Activated T-cell treated with anti-CD3 and anti-CD28 coated beads, Interleukin-2, amount 50 U/mL, for 24 hours (primary cell): ENCODE measurements around the gene ABAT.
A peak's percentile ranks its signal among the peaks of the same experiment; 100 is the strongest.

Experiments used
- DNase-seq: peaks from one replicate; pipeline ENCODE4 v3.0.0-alpha.2; 2020
- H3K27ac Mint-ChIP-seq: 2 replicates; pipeline ENCODE4 v1.8.0; 2020; ENCODE audit warnings: mild to moderate bottlenecking, mixed read lengths
- H3K27me3 Mint-ChIP-seq: 2 replicates; pipeline ENCODE4 v1.8.0; 2020; ENCODE audit warnings: mixed read lengths
- H3K36me3 Mint-ChIP-seq: 2 replicates; pipeline ENCODE4 v1.8.0; 2020; ENCODE audit warnings: low read depth, mixed read lengths
- H3K4me1 Mint-ChIP-seq: 2 replicates; pipeline ENCODE4 v1.8.0; 2020; ENCODE audit warnings: low read depth, mixed read lengths
- H3K4me3 Mint-ChIP-seq: 2 replicates; pipeline ENCODE4 v1.8.0; 2020; ENCODE audit warnings: mild to moderate bottlenecking, moderate library complexity, mixed read lengths
- H3K9me3 Mint-ChIP-seq: 2 replicates; pipeline ENCODE4 v1.8.0; 2020; ENCODE audit warnings: mixed read lengths

ABAT gene

DNA sequence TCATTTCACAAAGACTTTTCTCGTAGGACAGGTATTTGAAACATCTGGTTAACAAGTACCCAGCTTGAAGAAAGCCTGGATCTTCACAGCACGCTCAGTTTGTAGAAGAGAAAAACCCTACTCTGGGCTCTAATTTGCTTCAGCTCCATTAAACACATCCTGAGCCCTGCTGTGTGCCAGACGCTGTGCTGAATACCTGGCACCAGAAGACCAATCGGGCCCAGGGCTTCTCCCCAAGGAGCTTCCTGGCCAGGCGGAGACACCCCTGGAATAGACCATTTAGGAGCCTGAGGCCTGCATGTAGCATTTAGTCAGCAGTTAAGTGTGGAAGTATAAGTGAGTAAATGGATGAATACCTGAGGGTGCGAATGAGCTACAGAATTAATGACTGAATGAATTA, 8.9 kb upstream of the ABAT start:
- H3K27me3 Mint-ChIP-seq: no peaks in the 10 kb centered on the region
- DNase-seq: no peak
- no peaks in the 10 kb centered on the region for H3K4me1 Mint-ChIP-seq
- H3K36me3 Mint-ChIP-seq: peaks cover 20% of the 10 kb centered on the region
- no peak overlapping the region for H3K27ac Mint-ChIP-seq
- no peaks in the 10 kb centered on the region for H3K9me3 Mint-ChIP-seq
- no peak overlapping the region for H3K4me3 Mint-ChIP-seq

DNA sequence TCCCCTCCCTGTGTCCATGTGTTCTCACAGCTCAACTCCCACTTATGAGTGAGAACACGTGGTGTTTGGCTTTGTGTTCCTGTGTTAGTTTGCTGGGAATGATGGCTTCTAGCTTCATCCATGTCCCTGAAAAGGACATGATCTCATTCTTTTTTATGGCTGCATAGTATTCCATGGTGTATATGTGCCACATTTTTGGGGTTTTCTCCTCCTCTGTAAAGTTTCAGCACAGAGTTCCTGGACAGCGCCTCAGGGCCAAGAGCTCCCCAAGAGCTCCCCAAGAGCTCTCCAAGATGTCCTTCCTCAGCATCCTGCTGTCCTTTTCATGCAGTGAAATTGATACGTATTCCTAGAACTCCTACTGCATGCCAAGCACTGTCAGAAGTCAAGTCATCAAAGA, 6.9 kb upstream of the ABAT start:
- H3K36me3 Mint-ChIP-seq: peaks cover 20% of the 10 kb centered on the region
- no peak for DNase-seq
- no peak overlapping the region for H3K4me3 Mint-ChIP-seq
- H3K27ac Mint-ChIP-seq: no peak overlapping the region
- no peaks in the 10 kb centered on the region for H3K4me1 Mint-ChIP-seq
- H3K27me3 Mint-ChIP-seq: no peaks in the 10 kb centered on the region
- H3K9me3 Mint-ChIP-seq: no peaks in the 10 kb centered on the region

GRCh38 chr16:8668113-8668512, 6.3 kb upstream of the ABAT start:
- H3K9me3 Mint-ChIP-seq: no peaks in the 10 kb centered on the region
- H3K36me3 Mint-ChIP-seq: peaks cover 19% of the 10 kb centered on the region
- no peaks in the 10 kb centered on the region for H3K27me3 Mint-ChIP-seq
- no peak overlapping the region for H3K27ac Mint-ChIP-seq
- no peaks in the 10 kb centered on the region for H3K4me1 Mint-ChIP-seq
- DNase-seq: no peak
- H3K4me3 Mint-ChIP-seq: no peak overlapping the region

DNA sequence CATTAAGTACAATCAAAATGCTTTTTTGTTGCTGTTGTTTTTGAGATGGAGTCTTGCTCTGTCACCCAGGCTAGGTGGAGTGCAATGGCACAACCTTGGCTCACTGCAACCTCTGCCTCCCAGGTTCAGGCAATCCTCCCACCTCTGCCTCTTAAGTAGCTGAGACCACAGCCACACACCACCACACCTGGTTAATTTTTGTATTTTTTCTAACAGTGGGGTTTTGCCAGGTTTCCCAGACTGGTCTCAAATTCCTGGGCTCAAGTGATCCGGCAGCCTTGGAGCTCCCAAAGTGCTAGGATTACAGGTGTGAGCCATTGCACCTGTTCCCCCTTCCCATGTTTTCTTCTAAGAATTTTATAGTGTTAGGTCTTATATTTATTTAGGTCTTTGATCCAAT, 4.9 kb upstream of the ABAT start:
- Mint-ChIP-seq H3K27ac (no peak overlapping the region), H3K4me3 (no peak overlapping the region), H3K27me3 (no peaks in the 10 kb centered on the region), H3K9me3 (no peaks in the 10 kb centered on the region), H3K4me1 (peaks cover 5% of the 10 kb centered on the region), H3K36me3 (peaks cover 19% of the 10 kb centered on the region)
- no peak for DNase-seq

- peaks cover 9% of the 10 kb centered on the region for H3K4me1 Mint-ChIP-seq
- no peaks in the 10 kb centered on the region for H3K27me3 Mint-ChIP-seq
- no peak overlapping the region for H3K4me3 Mint-ChIP-seq
- H3K36me3 Mint-ChIP-seq: peaks cover 16% of the 10 kb centered on the region
- H3K9me3 Mint-ChIP-seq: no peaks in the 10 kb centered on the region
- no peak for DNase-seq
- H3K27ac Mint-ChIP-seq: no peak overlapping the region
These were observed 4.3 kb upstream of the ABAT start for GRCh38 chr16:8670014-8670560.

- no peaks in the 10 kb centered on the region for H3K9me3 Mint-ChIP-seq
- H3K4me1 Mint-ChIP-seq: peaks cover 26% of the 10 kb centered on the region
These were observed 605 bp upstream of the ABAT start for GRCh38 chr16:8673611-8674412.

DNA sequence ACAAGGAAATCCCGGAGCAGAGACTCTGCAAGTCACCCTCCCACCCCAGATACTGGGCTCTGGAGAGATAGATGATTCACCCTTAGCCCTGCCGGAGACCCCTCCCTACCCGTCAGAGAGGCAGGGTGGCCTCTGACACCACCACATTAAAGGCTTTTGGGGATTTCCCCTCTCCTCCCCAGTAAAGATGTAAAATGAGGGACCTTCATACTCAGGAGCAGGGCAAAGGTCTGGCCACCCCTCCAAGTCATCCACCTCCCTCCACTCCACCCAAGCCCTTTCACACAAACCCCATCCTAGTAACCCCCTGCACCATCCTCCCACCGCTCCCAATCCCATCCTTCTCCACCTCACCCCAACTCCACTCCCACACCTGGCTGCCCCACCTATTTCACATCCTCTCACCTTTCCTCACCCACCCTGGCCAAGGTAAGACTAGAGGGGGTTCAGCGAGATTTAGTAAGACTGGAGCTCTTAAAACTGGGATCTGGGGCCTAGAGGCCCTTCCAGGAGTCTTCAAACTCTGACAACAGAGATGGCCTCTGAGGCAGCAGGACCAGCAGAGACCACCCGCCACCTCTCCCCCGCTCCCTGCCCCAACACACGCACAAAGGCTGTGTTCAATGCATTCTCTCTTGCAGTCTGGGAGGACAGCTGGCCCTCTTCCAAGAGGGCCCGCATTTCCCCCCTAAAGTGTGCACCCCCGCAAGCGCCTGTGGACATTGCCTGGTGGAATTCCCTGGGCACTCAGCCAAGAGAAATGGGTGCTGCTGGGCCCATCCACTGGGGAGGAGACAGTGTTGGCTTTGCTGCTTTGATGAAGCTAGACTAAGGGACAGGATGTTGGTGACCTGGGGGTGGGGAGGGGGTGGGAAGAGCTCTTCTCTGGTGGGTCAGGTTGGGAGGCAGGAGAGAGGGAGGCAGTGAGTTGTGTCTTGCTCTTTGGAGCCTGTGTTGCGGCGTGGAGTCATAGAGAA, 1.1 kb downstream of the ABAT start:
- Mint-ChIP-seq H3K4me1 (peaks cover 27% of the 10 kb centered on the region), H3K4me3 (peak overlapping the region; percentile 87), H3K9me3 (peaks cover 8% of the 10 kb centered on the region), H3K36me3 (peaks cover 11% of the 10 kb centered on the region), H3K27me3 (no peaks in the 10 kb centered on the region), H3K27ac (peak overlapping the region; percentile 95)
- DNase-seq: peak; percentile 58

More at GRCh38 chr16:8673611-8674412, 605 bp upstream of the ABAT start:
- Mint-ChIP-seq H3K27me3 (no peaks in the 10 kb centered on the region), H3K4me3 (peak overlapping the region; percentile 87), H3K36me3 (peaks cover 4% of the 10 kb centered on the region), H3K27ac (peak overlapping the region; percentile 47)
- DNase-seq: no peak

DNA sequence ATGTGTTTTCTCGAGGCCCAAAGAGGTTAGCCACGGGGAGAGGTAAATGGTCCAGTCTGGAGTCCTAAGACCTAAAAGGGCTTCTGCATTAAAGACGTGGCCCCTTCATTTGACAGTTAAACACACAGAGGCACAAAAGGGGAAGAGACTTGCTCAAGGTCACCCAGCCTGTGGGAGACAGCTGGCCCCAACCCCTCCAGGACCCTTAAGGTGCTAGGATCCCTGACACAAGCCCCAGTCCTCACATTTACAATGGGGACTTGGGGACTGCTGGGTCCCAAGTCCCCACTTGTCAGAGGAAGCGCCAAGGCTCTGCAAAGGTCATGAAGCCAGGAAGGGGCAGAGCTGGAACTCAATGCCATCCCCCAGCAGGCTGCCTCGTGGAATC, 1.7 kb downstream of the ABAT start:
- H3K27ac Mint-ChIP-seq: no peak overlapping the region
- no peak overlapping the region for H3K4me3 Mint-ChIP-seq

GRCh38 chr16:8676737-8677375, 2.4 kb downstream of the ABAT start:
- H3K36me3 Mint-ChIP-seq: peaks cover 11% of the 10 kb centered on the region
- H3K4me1 Mint-ChIP-seq: peaks cover 27% of the 10 kb centered on the region
- peaks cover 8% of the 10 kb centered on the region for H3K9me3 Mint-ChIP-seq
- no peaks in the 10 kb centered on the region for H3K27me3 Mint-ChIP-seq
- no peak for DNase-seq
- H3K27ac Mint-ChIP-seq: no peak overlapping the region
- H3K4me3 Mint-ChIP-seq: no peak overlapping the region

More for the DNA sequence above, 1.7 kb downstream of the ABAT start:
- peaks cover 11% of the 10 kb centered on the region for H3K36me3 Mint-ChIP-seq
- H3K4me1 Mint-ChIP-seq: peaks cover 27% of the 10 kb centered on the region
- peaks cover 8% of the 10 kb centered on the region for H3K9me3 Mint-ChIP-seq
- DNase-seq: no peak
- H3K27me3 Mint-ChIP-seq: no peaks in the 10 kb centered on the region

DNA sequence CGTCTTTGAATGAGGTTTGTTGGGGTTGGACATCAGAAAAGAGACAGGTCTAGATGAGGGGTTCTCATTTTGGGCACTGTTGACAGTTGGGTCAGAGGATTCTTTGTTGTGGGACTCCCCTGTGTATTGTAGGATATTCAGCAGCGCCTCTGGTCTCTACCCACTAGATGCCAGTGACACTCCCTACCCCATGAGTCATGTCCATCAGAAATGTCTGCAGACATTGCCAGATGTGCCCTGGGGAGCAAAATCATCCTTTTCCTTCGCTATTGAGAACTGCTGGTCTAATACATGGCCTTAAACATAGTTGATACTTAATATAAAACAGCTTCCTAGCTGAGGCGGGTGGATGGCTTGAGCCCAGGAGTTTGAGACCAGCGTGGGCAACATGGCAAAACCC, 3.1 kb downstream of the ABAT start:
- Mint-ChIP-seq H3K4me1 (peaks cover 27% of the 10 kb centered on the region), H3K9me3 (peaks cover 8% of the 10 kb centered on the region), H3K36me3 (peaks cover 11% of the 10 kb centered on the region), H3K27ac (no peak overlapping the region), H3K27me3 (no peaks in the 10 kb centered on the region), H3K4me3 (no peak overlapping the region)
- DNase-seq: no peak

GRCh38 chr16:8678068-8678927, 3.9 kb downstream of the ABAT start:
- Mint-ChIP-seq H3K9me3 (peaks cover 8% of the 10 kb centered on the region), H3K27me3 (no peaks in the 10 kb centered on the region), H3K4me1 (peaks cover 27% of the 10 kb centered on the region), H3K36me3 (peaks cover 11% of the 10 kb centered on the region), H3K4me3 (no peak overlapping the region), H3K27ac (no peak overlapping the region)
- DNase-seq: no peak

DNA sequence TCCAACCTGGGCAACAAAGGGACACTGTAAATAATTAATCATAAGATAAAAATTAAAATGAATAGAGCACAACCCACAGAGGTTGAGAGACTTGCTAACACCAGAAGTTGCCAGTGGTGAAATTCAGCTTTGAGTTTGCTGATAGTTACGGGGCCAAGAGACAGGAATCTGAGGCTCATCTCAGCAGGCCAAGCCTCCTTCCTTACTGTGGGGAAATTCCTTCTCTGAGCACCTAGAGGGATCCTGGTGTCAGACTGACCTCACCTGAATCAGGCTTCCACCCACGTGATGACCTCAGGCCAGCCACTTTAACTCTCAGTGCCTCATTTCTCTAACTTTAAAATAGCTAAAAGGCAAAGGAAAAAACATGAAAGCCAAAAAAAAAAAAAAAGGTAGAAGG, 4.7 kb downstream of the ABAT start:
- no peak for DNase-seq

GRCh38 chr16:8682551-8683259, 8.3 kb downstream of the ABAT start:
- H3K9me3 Mint-ChIP-seq: peaks cover 8% of the 10 kb centered on the region
- H3K27ac Mint-ChIP-seq: no peak overlapping the region
- peaks cover 18% of the 10 kb centered on the region for H3K36me3 Mint-ChIP-seq
- no peak overlapping the region for H3K4me3 Mint-ChIP-seq
- H3K4me1 Mint-ChIP-seq: peaks cover 2% of the 10 kb centered on the region
- H3K27me3 Mint-ChIP-seq: no peaks in the 10 kb centered on the region
- DNase-seq: no peak

More for the DNA sequence above, 4.7 kb downstream of the ABAT start:
- H3K27ac Mint-ChIP-seq: no peak overlapping the region
- H3K36me3 Mint-ChIP-seq: peaks cover 11% of the 10 kb centered on the region
- H3K27me3 Mint-ChIP-seq: no peaks in the 10 kb centered on the region
- H3K4me1 Mint-ChIP-seq: peaks cover 23% of the 10 kb centered on the region
- H3K4me3 Mint-ChIP-seq: no peak overlapping the region
- peaks cover 8% of the 10 kb centered on the region for H3K9me3 Mint-ChIP-seq
